ENCODE results near the gene TMEM236.

TMEM236 gene

GRCh38 chr10:17808971-17809841 lies 57.2 kb downstream of the TMEM236 start, which contains the start of gene MRC1:
TSS of gene MRC1 (plus strand) at chr10:17809348. CDS start at chr10:17809466, 118 bp downstream.
- no peak within 1 kb of the TSS for H3K9ac ChIP-seq (ENCODE audit: insufficient read length, low read depth)

GRCh38 chr10:17811146-17811865 lies 59.3 kb downstream of the TMEM236 start:
- no peaks in the 10 kb centered on the region for H3K9me3 ChIP-seq (ENCODE audit: insufficient read depth, low read length)
- no peak overlapping the region for H3K4me3 ChIP-seq (ENCODE audit: insufficient read length, low read depth)
- no peaks in the 10 kb centered on the region for H3K27me3 ChIP-seq (ENCODE audit: insufficient read depth, insufficient read length)
- no peak for DNase-seq (ENCODE audit: low read depth, low spot score)
- no peak for TF ChIP-seq SUZ12 (IDR thresholded peaks at IDR 0.05; ENCODE audit: extremely low read depth, insufficient read depth, insufficient read length)
- TF ChIP-seq ZNF274 (IDR thresholded peaks at IDR 0.05; ENCODE audit: low read depth, low read length) = no peak
- no peak for TF ChIP-seq YY1 (IDR thresholded peaks at IDR 0.05; ENCODE audit: insufficient read depth, insufficient read length)
- H3K9ac ChIP-seq (ENCODE audit: insufficient read length, low read depth) = no peak overlapping the region
- no peaks in the 10 kb centered on the region for H3K36me3 ChIP-seq (ENCODE audit: insufficient read depth, insufficient read length, low read length)
- no peaks in the 10 kb centered on the region for H3K4me1 ChIP-seq (ENCODE audit: insufficient read depth, insufficient read length)

More at GRCh38 chr10:17808971-17809841, 57.2 kb downstream of the TMEM236 start, which contains the start of gene MRC1:
- H3K9me3 ChIP-seq (ENCODE audit: insufficient read depth, low read length) = no peaks in the 10 kb centered on the region
- H3K4me1 ChIP-seq (ENCODE audit: insufficient read depth, insufficient read length) = no peaks in the 10 kb centered on the region
- no peak for DNase-seq (ENCODE audit: low read depth, low spot score)
- H3K4me3 ChIP-seq (ENCODE audit: insufficient read length, low read depth) = no peak within 1 kb of the TSS
- H3K27me3 ChIP-seq (ENCODE audit: insufficient read depth, insufficient read length) = no peaks in the 10 kb centered on the region
- TF ChIP-seq YY1 (IDR thresholded peaks at IDR 0.05; ENCODE audit: insufficient read depth, insufficient read length) (no peak), ZNF274 (IDR thresholded peaks at IDR 0.05; ENCODE audit: low read depth, low read length) (no peak), SUZ12 (IDR thresholded peaks at IDR 0.05; ENCODE audit: extremely low read depth, insufficient read depth, insufficient read length) (no peak)
- no peaks in the 10 kb centered on the region for H3K36me3 ChIP-seq (ENCODE audit: insufficient read depth, insufficient read length, low read length)

- Histone ChIP-seq H3K36me3 (ENCODE audit: insufficient read depth, insufficient read length, low read length) (no peaks in the 10 kb centered on the region), H3K4me3 (ENCODE audit: insufficient read length, low read depth) (no peak overlapping the region), H3K9ac (ENCODE audit: insufficient read length, low read depth) (no peak overlapping the region), H3K9me3 (ENCODE audit: insufficient read depth, low read length) (no peaks in the 10 kb centered on the region), H3K4me1 (ENCODE audit: insufficient read depth, insufficient read length) (no peaks in the 10 kb centered on the region), H3K27me3 (ENCODE audit: insufficient read depth, insufficient read length) (no peaks in the 10 kb centered on the region)
- no peak for DNase-seq (ENCODE audit: low read depth, low spot score)
- TF ChIP-seq ZNF274 (IDR thresholded peaks at IDR 0.05; ENCODE audit: low read depth, low read length) (no peak), YY1 (IDR thresholded peaks at IDR 0.05; ENCODE audit: insufficient read depth, insufficient read length) (no peak), SUZ12 (IDR thresholded peaks at IDR 0.05; ENCODE audit: extremely low read depth, insufficient read depth, insufficient read length) (no peak)
These were observed 63.0 kb downstream of the TMEM236 start for GRCh38 chr10:17814973-17815372.

- Histone ChIP-seq H3K36me3 (ENCODE audit: insufficient read depth, insufficient read length, low read length) (no peaks in the 10 kb centered on the region), H3K27me3 (ENCODE audit: insufficient read depth, insufficient read length) (no peaks in the 10 kb centered on the region), H3K4me1 (ENCODE audit: insufficient read depth, insufficient read length) (no peaks in the 10 kb centered on the region), H3K9ac (ENCODE audit: insufficient read length, low read depth) (no peak overlapping the region), H3K4me3 (ENCODE audit: insufficient read length, low read depth) (no peak overlapping the region), H3K9me3 (ENCODE audit: insufficient read depth, low read length) (no peaks in the 10 kb centered on the region)
- no peak for DNase-seq (ENCODE audit: low read depth, low spot score)
- TF ChIP-seq YY1 (IDR thresholded peaks at IDR 0.05; ENCODE audit: insufficient read depth, insufficient read length) (no peak), SUZ12 (IDR thresholded peaks at IDR 0.05; ENCODE audit: extremely low read depth, insufficient read depth, insufficient read length) (no peak), ZNF274 (IDR thresholded peaks at IDR 0.05; ENCODE audit: low read depth, low read length) (no peak)
These were observed 64.2 kb downstream of the TMEM236 start for GRCh38 chr10:17816199-17816598.

- H3K9ac ChIP-seq (ENCODE audit: insufficient read length, low read depth) = no peak overlapping the region
- TF ChIP-seq YY1 (IDR thresholded peaks at IDR 0.05; ENCODE audit: insufficient read depth, insufficient read length) (no peak), ZNF274 (IDR thresholded peaks at IDR 0.05; ENCODE audit: low read depth, low read length) (no peak), SUZ12 (IDR thresholded peaks at IDR 0.05; ENCODE audit: extremely low read depth, insufficient read depth, insufficient read length) (no peak)
- no peaks in the 10 kb centered on the region for H3K27me3 ChIP-seq (ENCODE audit: insufficient read depth, insufficient read length)
- DNase-seq (ENCODE audit: low read depth, low spot score) = no peak
- no peak overlapping the region for H3K4me3 ChIP-seq (ENCODE audit: insufficient read length, low read depth)
- no peaks in the 10 kb centered on the region for H3K36me3 ChIP-seq (ENCODE audit: insufficient read depth, insufficient read length, low read length)
- no peaks in the 10 kb centered on the region for H3K9me3 ChIP-seq (ENCODE audit: insufficient read depth, low read length)
- no peaks in the 10 kb centered on the region for H3K4me1 ChIP-seq (ENCODE audit: insufficient read depth, insufficient read length)
These were observed 65.3 kb downstream of the TMEM236 start for GRCh38 chr10:17817316-17817715.

- H3K9me3 ChIP-seq (ENCODE audit: insufficient read depth, low read length) = no peaks in the 10 kb centered on the region
- H3K4me1 ChIP-seq (ENCODE audit: insufficient read depth, insufficient read length) = no peaks in the 10 kb centered on the region
- DNase-seq (ENCODE audit: low read depth, low spot score) = no peak
- no peaks in the 10 kb centered on the region for H3K36me3 ChIP-seq (ENCODE audit: insufficient read depth, insufficient read length, low read length)
- no peak overlapping the region for H3K4me3 ChIP-seq (ENCODE audit: insufficient read length, low read depth)
- TF ChIP-seq ZNF274 (IDR thresholded peaks at IDR 0.05; ENCODE audit: low read depth, low read length) = no peak
- TF ChIP-seq SUZ12 (IDR thresholded peaks at IDR 0.05; ENCODE audit: extremely low read depth, insufficient read depth, insufficient read length) = no peak
- no peak for TF ChIP-seq YY1 (IDR thresholded peaks at IDR 0.05; ENCODE audit: insufficient read depth, insufficient read length)
- H3K27me3 ChIP-seq (ENCODE audit: insufficient read depth, insufficient read length) = no peaks in the 10 kb centered on the region
- H3K9ac ChIP-seq (ENCODE audit: insufficient read length, low read depth) = no peak overlapping the region
These were observed 65.8 kb downstream of the TMEM236 start for GRCh38 chr10:17817790-17818189.

GRCh38 chr10:17819836-17820235 lies 67.8 kb downstream of the TMEM236 start:
- no peak overlapping the region for H3K9ac ChIP-seq (ENCODE audit: insufficient read length, low read depth)
- DNase-seq (ENCODE audit: low read depth, low spot score) = no peak
- H3K36me3 ChIP-seq (ENCODE audit: insufficient read depth, insufficient read length, low read length) = no peaks in the 10 kb centered on the region
- H3K4me3 ChIP-seq (ENCODE audit: insufficient read length, low read depth) = no peak overlapping the region
- H3K4me1 ChIP-seq (ENCODE audit: insufficient read depth, insufficient read length) = no peaks in the 10 kb centered on the region
- H3K27me3 ChIP-seq (ENCODE audit: insufficient read depth, insufficient read length) = no peaks in the 10 kb centered on the region
- TF ChIP-seq SUZ12 (IDR thresholded peaks at IDR 0.05; ENCODE audit: extremely low read depth, insufficient read depth, insufficient read length) (no peak), YY1 (IDR thresholded peaks at IDR 0.05; ENCODE audit: insufficient read depth, insufficient read length) (no peak), ZNF274 (IDR thresholded peaks at IDR 0.05; ENCODE audit: low read depth, low read length) (no peak)
- H3K9me3 ChIP-seq (ENCODE audit: insufficient read depth, low read length) = no peaks in the 10 kb centered on the region
